Panc1 (cell line): ENCODE data around the gene SGK1. TPM values are rescaled to one million over a fixed set of nuclear protein-coding genes. Genes with fewer than 3 reads are reported as not detected.

Experiments used
- ATAC-seq: fragments of 200-7000 bp; cut with Tn5 transposase; 2 replicates; pipeline ENCODE4 v1.9.1; 2020; ENCODE audit warnings: mild to moderate bottlenecking, moderate library complexity
- BruUV-seq: library from RNA; stranded (reverse); fragments of 400-500 nt; replicated peaks from 2 replicates; lab custom pipeline; 2021; lab: Mats Ljungman, UMichigan
- CTCF ChIA-PET: fragments of 300-600 bp; sonication (Branson Sonifier 250); formaldehyde crosslinking; loops from one replicate; lab custom pipeline; 2022; ENCODE audit warnings: antibody characterized with exemption; lab: Charles Lee
- POLR2A ChIA-PET: fragments of 300-600 bp; sonication (Branson Sonifier 250); formaldehyde crosslinking; loops from one replicate; lab custom pipeline; 2022; ENCODE audit warnings: antibody characterized with exemption; lab: Charles Lee
- DNase-seq: peaks from one replicate; pipeline ENCODE4 v3.0.0-alpha.2; 2010; ENCODE audit warnings: low read depth, low spot score
- H3K27ac ChIP-seq: 2 replicates; pipeline ENCODE4 v1.5.1; 2011; ENCODE audit warnings: mild to moderate bottlenecking, low read length, inconsistent platforms
- H3K27me3 ChIP-seq: fragments of 200-500 bp; sonication (Bioruptor generic); 2 replicates; pipeline ENCODE4 v1.6.0; 2014; ENCODE audit warnings: low read length, inconsistent platforms; ENCODE audit not compliant: control insufficient read depth, insufficient read depth
- H3K36me3 ChIP-seq: fragments of 200-500 bp; sonication (Bioruptor generic); 2 replicates; pipeline ENCODE4 v1.5.1; 2014; ENCODE audit warnings: inconsistent platforms, mild to moderate bottlenecking, low read length, moderate library complexity; ENCODE audit not compliant: control insufficient read depth, insufficient read depth
- H3K4me1 ChIP-seq: 2 replicates; pipeline ENCODE4 v1.5.1; 2011; ENCODE audit warnings: inconsistent platforms, mild to moderate bottlenecking, low read length, moderate library complexity; ENCODE audit not compliant: control insufficient read depth, insufficient read depth
- H3K4me3 ChIP-seq, 2 experiments: 2 replicates each; pipeline ENCODE4 v1.5.1; 2011 to 2012; ENCODE audit warnings: low read depth in 2 of 2, low read length in 2 of 2, mild to moderate bottlenecking in 2 of 2, inconsistent platforms in 1 of 2, moderate library complexity in 1 of 2
- H3K9me3 ChIP-seq: fragments of 200-500 bp; sonication (Bioruptor generic); 2 replicates; pipeline ENCODE4 v1.5.1; 2014; ENCODE audit warnings: low read depth, mild to moderate bottlenecking, inconsistent platforms, low read length, moderate library complexity; ENCODE audit not compliant: control insufficient read depth, insufficient read depth
- POLR2AphosphoS5 ChIP-seq: IDR thresholded peaks from 2 replicates; pipeline ENCODE4 v1.6.1; 2012; ENCODE audit warnings: mild to moderate bottlenecking, low read depth, low read length, moderate library complexity
- SIN3A ChIP-seq: IDR thresholded peaks from 2 replicates; pipeline ENCODE4 v1.6.1; 2012; ENCODE audit warnings: low read depth, mild to moderate bottlenecking, low read length, moderate library complexity, borderline replicate concordance; ENCODE audit not compliant: insufficient read depth
- TCF7L2 ChIP-seq: IDR thresholded peaks from 2 replicates; pipeline ENCODE4 v1.6.1; 2011; ENCODE audit warnings: mild to moderate bottlenecking, low read depth, low read length, inconsistent platforms
- in situ Hi-C: cut with HindIII; loops from 2 replicates; pipeline ENCODE4 v1.10.0; 2016; ENCODE audit warnings: low sequenced_read_pairs, low pct_unique_long_range_greater_than_20kb
- intact Hi-C: fragments of 100-400 bp; cut with micrococcal nuclease; formaldehyde crosslinking; loops from one replicate; pipeline ENCODE4 v1.10.0; 2022; ENCODE audit not compliant: unreplicated experiment
- total RNA-seq: library from RNA; stranded (reverse); gene quantifications from one replicate; pipeline ENCODE4 v1.2.1, GENCODE V29; 2021; ENCODE audit not compliant: unreplicated experiment
- TF ChIP-seq, protein P1 (sequence below), 2 experiments: IDR thresholded peaks; 2 replicates each; pipeline ENCODE4 v1.6.1; 2011 to 2012; ENCODE audit warnings: low read depth in 2 of 2, control low read depth in 1 of 2, low read length in 1 of 2, mild to moderate bottlenecking in 1 of 2, moderate library complexity in 1 of 2; ENCODE audit not compliant: insufficient read depth in 1 of 2
- TF ChIP-seq, protein P2 (sequence below): fragments of 450-650 bp; IDR thresholded peaks from 2 replicates; pipeline ENCODE4 v1.5.1; 2017; ENCODE audit warnings: mild to moderate bottlenecking

Gene SGK1
- total RNA-seq, 1 experiment from 2014 or later = 7.5 TPM

DNA sequence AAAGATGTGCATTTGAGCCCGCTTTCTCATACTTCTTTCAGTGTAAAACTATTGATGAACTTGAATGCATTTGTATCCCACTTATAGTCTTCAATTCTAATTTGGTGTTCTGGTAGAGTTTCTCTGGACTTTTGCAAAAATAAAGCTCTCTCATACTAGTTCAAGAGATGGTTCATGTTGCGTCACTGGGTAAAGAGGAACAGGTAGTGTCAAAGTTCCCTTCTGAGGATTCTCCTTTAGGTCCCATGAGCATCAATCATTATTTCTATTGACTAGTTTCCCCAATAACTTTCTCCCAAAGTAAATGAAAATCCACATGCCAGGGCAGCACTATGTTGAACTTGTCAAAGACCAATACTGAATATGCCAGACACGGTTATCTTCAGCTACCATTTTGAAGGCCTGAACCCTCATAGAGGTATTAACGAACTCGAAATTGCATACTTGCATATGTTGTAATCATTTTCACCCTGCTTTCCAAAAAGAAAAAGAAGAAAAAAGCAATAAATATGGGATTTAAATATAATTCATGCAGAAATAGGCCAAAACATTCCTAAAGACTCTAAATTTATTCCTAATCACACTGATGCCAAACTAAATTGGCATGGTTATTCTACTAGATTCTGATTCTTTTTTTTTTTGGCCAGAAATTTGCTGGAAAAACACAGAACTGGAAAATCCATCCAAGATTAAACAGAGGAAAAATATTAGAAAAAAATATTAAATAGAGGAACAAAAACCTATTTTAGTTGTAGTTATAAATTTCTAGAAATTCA lies 84.5 kb downstream of the SGK1 start:
- CTCF ChIA-PET = no interaction called here
- BruUV-seq = no TSS peak
- H3K4me3 ChIP-seq = no peak overlapping the region
- no peaks in the 10 kb centered on the region for H3K9me3 ChIP-seq
- in situ Hi-C loops = no loop called here
- H3K36me3 ChIP-seq = no peaks in the 10 kb centered on the region
- ATAC-seq (no peak), DNase-seq (no peak)
- TF ChIP-seq POLR2AphosphoS5 (no peak), TCF7L2 (no peak)
- TF ChIP-seq, protein P1, sequence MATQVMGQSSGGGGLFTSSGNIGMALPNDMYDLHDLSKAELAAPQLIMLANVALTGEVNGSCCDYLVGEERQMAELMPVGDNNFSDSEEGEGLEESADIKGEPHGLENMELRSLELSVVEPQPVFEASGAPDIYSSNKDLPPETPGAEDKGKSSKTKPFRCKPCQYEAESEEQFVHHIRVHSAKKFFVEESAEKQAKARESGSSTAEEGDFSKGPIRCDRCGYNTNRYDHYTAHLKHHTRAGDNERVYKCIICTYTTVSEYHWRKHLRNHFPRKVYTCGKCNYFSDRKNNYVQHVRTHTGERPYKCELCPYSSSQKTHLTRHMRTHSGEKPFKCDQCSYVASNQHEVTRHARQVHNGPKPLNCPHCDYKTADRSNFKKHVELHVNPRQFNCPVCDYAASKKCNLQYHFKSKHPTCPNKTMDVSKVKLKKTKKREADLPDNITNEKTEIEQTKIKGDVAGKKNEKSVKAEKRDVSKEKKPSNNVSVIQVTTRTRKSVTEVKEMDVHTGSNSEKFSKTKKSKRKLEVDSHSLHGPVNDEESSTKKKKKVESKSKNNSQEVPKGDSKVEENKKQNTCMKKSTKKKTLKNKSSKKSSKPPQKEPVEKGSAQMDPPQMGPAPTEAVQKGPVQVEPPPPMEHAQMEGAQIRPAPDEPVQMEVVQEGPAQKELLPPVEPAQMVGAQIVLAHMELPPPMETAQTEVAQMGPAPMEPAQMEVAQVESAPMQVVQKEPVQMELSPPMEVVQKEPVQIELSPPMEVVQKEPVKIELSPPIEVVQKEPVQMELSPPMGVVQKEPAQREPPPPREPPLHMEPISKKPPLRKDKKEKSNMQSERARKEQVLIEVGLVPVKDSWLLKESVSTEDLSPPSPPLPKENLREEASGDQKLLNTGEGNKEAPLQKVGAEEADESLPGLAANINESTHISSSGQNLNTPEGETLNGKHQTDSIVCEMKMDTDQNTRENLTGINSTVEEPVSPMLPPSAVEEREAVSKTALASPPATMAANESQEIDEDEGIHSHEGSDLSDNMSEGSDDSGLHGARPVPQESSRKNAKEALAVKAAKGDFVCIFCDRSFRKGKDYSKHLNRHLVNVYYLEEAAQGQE (IDR thresholded peaks at IDR 0.05; ENCODE audit: insufficient read depth in 1 of 2, low read depth in 2 of 2, low read length in 1 of 2) = no peak
- POLR2A ChIA-PET = interaction anchor here (0.7 kb wide), 1 partner anchor 18 kb away, joined by 3 read pairs; no protein-coding TSS in a partner anchor
- H3K4me1 ChIP-seq = no peaks in the 10 kb centered on the region
- H3K27me3 ChIP-seq = no peaks in the 10 kb centered on the region
- intact Hi-C loops = no loop called here
- H3K27ac ChIP-seq = no peak overlapping the region

DNA sequence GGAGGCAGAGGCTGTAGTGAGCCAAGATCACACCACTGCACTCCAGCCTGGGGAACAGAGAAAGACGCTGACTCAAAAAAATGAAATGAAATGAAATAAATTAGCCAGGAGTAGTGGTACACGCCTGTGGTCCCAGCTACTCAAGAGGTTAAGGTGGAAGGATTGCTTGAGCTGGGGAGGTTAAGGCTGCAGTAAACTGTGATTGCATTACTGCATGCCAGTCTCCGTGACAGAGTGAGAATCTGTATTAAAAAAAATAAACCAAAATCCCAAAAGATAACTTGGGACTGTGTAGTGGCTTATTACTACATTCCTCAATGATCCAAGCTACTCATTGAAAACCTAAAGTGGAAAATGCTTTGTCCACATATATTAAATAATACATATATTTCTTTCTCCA lies 87.0 kb downstream of the SGK1 start:
- Histone ChIP-seq H3K27ac (no peak overlapping the region), H3K4me3 (no peak overlapping the region), H3K36me3 (no peaks in the 10 kb centered on the region), H3K4me1 (no peaks in the 10 kb centered on the region), H3K27me3 (no peaks in the 10 kb centered on the region), H3K9me3 (no peaks in the 10 kb centered on the region)
- ChIA-PET POLR2A (no interaction called here), CTCF (no interaction called here)
- ATAC-seq (no peak), DNase-seq (no peak)
- intact Hi-C loops (no loop called here), in situ Hi-C loops (no loop called here)
- BruUV-seq = no TSS peak
- no peak for TF ChIP-seq POLR2AphosphoS5

DNA sequence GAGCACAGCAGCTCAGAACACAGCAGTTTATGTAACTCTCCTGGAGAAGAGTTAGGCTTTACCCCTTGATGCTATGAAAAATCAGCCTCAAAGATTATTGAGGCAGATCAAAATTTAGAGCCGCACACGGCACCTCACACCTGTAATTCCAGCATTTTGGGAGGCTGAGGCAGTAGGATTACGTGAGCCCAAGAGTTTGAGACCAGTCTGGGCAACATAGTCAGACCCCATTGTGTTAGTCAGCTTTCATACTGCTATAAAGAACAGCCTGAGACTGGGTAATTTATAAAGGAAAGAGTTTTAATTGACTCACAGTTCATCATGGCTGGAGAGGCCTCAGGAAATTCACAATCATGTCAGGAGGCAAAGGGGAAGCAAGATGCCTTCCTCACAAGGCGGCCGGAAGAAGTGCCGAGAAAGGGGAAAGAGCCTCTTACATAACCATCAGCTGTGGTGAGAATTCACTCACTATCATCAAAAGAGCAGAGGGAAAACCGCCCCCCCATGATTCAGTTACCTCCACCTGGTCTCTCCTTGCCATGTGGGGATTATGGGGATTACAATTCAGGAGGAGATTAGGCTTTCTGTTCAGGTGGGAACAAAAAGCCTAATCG lies 87.7 kb downstream of the SGK1 start:
- H3K27me3 ChIP-seq = no peaks in the 10 kb centered on the region
- BruUV-seq = no TSS peak
- H3K4me3 ChIP-seq = no peak overlapping the region
- in situ Hi-C loops = no loop called here
- no peak for DNase-seq
- intact Hi-C loops = no loop called here
- H3K27ac ChIP-seq = no peak overlapping the region
- no peaks in the 10 kb centered on the region for H3K4me1 ChIP-seq
- TF ChIP-seq SIN3A (no peak), POLR2AphosphoS5 (no peak), TCF7L2 (no peak)
- TF ChIP-seq, protein P1 (IDR thresholded peaks at IDR 0.05; ENCODE audit: insufficient read depth in 1 of 2, low read depth in 2 of 2, low read length in 1 of 2) = no peak
- TF ChIP-seq, protein P2, sequence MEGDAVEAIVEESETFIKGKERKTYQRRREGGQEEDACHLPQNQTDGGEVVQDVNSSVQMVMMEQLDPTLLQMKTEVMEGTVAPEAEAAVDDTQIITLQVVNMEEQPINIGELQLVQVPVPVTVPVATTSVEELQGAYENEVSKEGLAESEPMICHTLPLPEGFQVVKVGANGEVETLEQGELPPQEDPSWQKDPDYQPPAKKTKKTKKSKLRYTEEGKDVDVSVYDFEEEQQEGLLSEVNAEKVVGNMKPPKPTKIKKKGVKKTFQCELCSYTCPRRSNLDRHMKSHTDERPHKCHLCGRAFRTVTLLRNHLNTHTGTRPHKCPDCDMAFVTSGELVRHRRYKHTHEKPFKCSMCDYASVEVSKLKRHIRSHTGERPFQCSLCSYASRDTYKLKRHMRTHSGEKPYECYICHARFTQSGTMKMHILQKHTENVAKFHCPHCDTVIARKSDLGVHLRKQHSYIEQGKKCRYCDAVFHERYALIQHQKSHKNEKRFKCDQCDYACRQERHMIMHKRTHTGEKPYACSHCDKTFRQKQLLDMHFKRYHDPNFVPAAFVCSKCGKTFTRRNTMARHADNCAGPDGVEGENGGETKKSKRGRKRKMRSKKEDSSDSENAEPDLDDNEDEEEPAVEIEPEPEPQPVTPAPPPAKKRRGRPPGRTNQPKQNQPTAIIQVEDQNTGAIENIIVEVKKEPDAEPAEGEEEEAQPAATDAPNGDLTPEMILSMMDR = no peak
- no peaks in the 10 kb centered on the region for H3K36me3 ChIP-seq
- POLR2A ChIA-PET = no interaction called here
- CTCF ChIA-PET = no interaction called here
- H3K9me3 ChIP-seq = no peaks in the 10 kb centered on the region
- ATAC-seq = no peak
